T47D (cell line): ENCODE data around the gene FAT4.

Experiments
- DNase-seq, 2 experiments: peaks; one replicate each; pipeline versions ENCODE4 v3.0.0 to v3.0.0-alpha.2; 2011 to 2012; ENCODE audit warnings: low read depth in 1 of 2, low spot score in 1 of 2
- JUND ChIP-seq: IDR thresholded peaks from 2 replicates; pipeline ENCODE4 v1.6.1; 2012; ENCODE audit warnings: low read depth
- in situ Hi-C: cut with HindIII; loops from 2 replicates; pipeline ENCODE4 v1.10.0; 2016; ENCODE audit warnings: low sequenced_read_pairs, low pct_unique_long_range_greater_than_20kb

The FAT4 gene

GRCh38 chr4:125325733-125326132 lies 11.0 kb downstream of the FAT4 start:
- no peak for DNase-seq
- no peak for TF ChIP-seq JUND
- in situ Hi-C loops: no loop called here

GRCh38 chr4:125331116-125331515 lies 16.4 kb downstream of the FAT4 start:
- in situ Hi-C loops: no loop called here
- no peak for DNase-seq
- no peak for TF ChIP-seq JUND

- DNase-seq: no peak
- in situ Hi-C loops: no loop called here
Measured at GRCh38 chr4:125334926-125335325, 20.2 kb downstream of the FAT4 start.

GRCh38 chr4:125338814-125339213 lies 24.1 kb downstream of the FAT4 start:
- no peak for DNase-seq
- in situ Hi-C loops: no loop called here
- no peak for TF ChIP-seq JUND

More at GRCh38 chr4:125334926-125335325, 20.2 kb downstream of the FAT4 start:
- TF ChIP-seq JUND: no peak

- no peak for DNase-seq
- in situ Hi-C loops: no loop called here
- no peak for TF ChIP-seq JUND
Measured at GRCh38 chr4:125344198-125344597, 29.4 kb downstream of the FAT4 start.

- in situ Hi-C loops: no loop called here
- no peak for DNase-seq
- TF ChIP-seq JUND: no peak
Measured at GRCh38 chr4:125346616-125347015, 31.9 kb downstream of the FAT4 start.

GRCh38 chr4:125350470-125351135 lies 35.8 kb downstream of the FAT4 start:
- in situ Hi-C loops: no loop called here
- no peak for TF ChIP-seq JUND
- no peak for DNase-seq

GRCh38 chr4:125352521-125352920 lies 37.8 kb downstream of the FAT4 start:
- no peak for DNase-seq
- in situ Hi-C loops: no loop called here
- no peak for TF ChIP-seq JUND

GRCh38 chr4:125353131-125353530 lies 38.4 kb downstream of the FAT4 start:
- in situ Hi-C loops: no loop called here
- DNase-seq: no peak
- no peak for TF ChIP-seq JUND

- in situ Hi-C loops: no loop called here
- DNase-seq: no peak
- no peak for TF ChIP-seq JUND
Measured at GRCh38 chr4:125355791-125356190, 41.0 kb downstream of the FAT4 start.

- TF ChIP-seq JUND: no peak
- no peak for DNase-seq
- in situ Hi-C loops: no loop called here
Measured at GRCh38 chr4:125357675-125358074, 42.9 kb downstream of the FAT4 start.

GRCh38 chr4:125358453-125358852 lies 43.7 kb downstream of the FAT4 start:
- in situ Hi-C loops: no loop called here
- no peak for TF ChIP-seq JUND
- DNase-seq: no peak

GRCh38 chr4:125359363-125359762 lies 44.6 kb downstream of the FAT4 start:
- DNase-seq: no peak
- in situ Hi-C loops: no loop called here
- TF ChIP-seq JUND: no peak
